K562 (cell line): ENCODE data around the gene YES1. TPM values are rescaled to one million over a fixed set of nuclear protein-coding genes. Genes with fewer than 3 reads are reported as not detected.

Experiments
- ATF7 ChIP-seq: fragments of 450-650 bp; IDR thresholded peaks from 2 replicates; pipeline ENCODE4 v1.7.1; 2014; ENCODE audit warnings: mild to moderate bottlenecking, moderate library complexity
- BRD4 ChIP-seq: fragments of 200-600 bp; sonication (generic); IDR thresholded peaks from 2 replicates; pipeline ENCODE4 v1.6.1; 2017; ENCODE audit warnings: inconsistent platforms
- CREB3 ChIP-seq: fragments of 450-650 bp; conservative IDR thresholded peaks from 2 replicates; pipeline ENCODE4 v1.6.1; 2016; ENCODE audit warnings: missing genetic modification characterization, low read depth, mild to moderate bottlenecking, missing compliant biosample characterization, moderate library complexity
- HDAC3 ChIP-seq: fragments of 450-650 bp; IDR thresholded peaks from 2 replicates; pipeline ENCODE4 v1.6.1; 2018; ENCODE audit warnings: borderline replicate concordance, mild to moderate bottlenecking, moderate library complexity; ENCODE audit not compliant: partially characterized antibody
- HMGXB4 ChIP-seq: sonication (generic); formaldehyde crosslinking; IDR thresholded peaks from 2 replicates; pipeline ENCODE4 v1.8.1; 2023; ENCODE audit warnings: mild to moderate bottlenecking, missing genetic modification reagents
- ID3 ChIP-seq, 2 experiments: fragments of 250-450 bp in 1 of 2; fragments of 450-650 bp in 1 of 2; sonication (Bioruptor Pico) in 1 of 2; IDR thresholded peaks; 2 replicates each; pipeline versions ENCODE4 v1.6.1 to v1.8.0; 2016 to 2021; ENCODE audit warnings: mild to moderate bottlenecking in 2 of 2, moderate library complexity in 2 of 2, missing compliant biosample characterization in 1 of 2, missing genetic modification characterization in 1 of 2
- ILF3 ChIP-seq: fragments of 450-650 bp; IDR thresholded peaks from 2 replicates; pipeline ENCODE4 v1.6.1; 2018; ENCODE audit warnings: antibody characterized with exemption, mild to moderate bottlenecking, moderate library complexity, borderline replicate concordance
- KLF13 ChIP-seq: fragments of 450-650 bp; IDR thresholded peaks from 2 replicates; pipeline ENCODE4 v1.6.1; 2016; ENCODE audit warnings: missing genetic modification characterization, low read depth, mild to moderate bottlenecking, missing compliant biosample characterization, moderate library complexity, borderline replicate concordance
- MBD1 ChIP-seq: fragments of 250-450 bp; sonication (Bioruptor Pico); IDR thresholded peaks from 2 replicates; pipeline ENCODE4 v1.8.0; 2022; ENCODE audit warnings: inconsistent platforms
- PCBP1 ChIP-seq: fragments of 200-400 bp; formaldehyde crosslinking; IDR thresholded peaks from 2 replicates; pipeline ENCODE4 v1.6.1; 2018; ENCODE audit warnings: mild to moderate bottlenecking, low read depth, low read length; ENCODE audit not compliant: poor library complexity, severe bottlenecking
- PRMT5 ChIP-seq: sonication (generic); formaldehyde crosslinking; IDR thresholded peaks from 2 replicates; pipeline ENCODE4 v1.5.0; 2020; ENCODE audit warnings: missing genetic modification reagents
- RBM17 ChIP-seq: fragments of 200-400 bp; formaldehyde crosslinking; IDR thresholded peaks from 2 replicates; pipeline ENCODE4 v1.6.1; 2017; ENCODE audit warnings: low read depth, mild to moderate bottlenecking, low read length, borderline replicate concordance
- SAFB2 ChIP-seq: fragments of 200-400 bp; formaldehyde crosslinking; IDR thresholded peaks from 2 replicates; pipeline ENCODE4 v1.6.1; 2018; ENCODE audit warnings: borderline replicate concordance, low read length, low read depth, moderate library complexity; ENCODE audit not compliant: severe bottlenecking
- SIX5 ChIP-seq, 2 experiments: IDR thresholded peaks; 2 replicates each; pipeline ENCODE4 v1.6.1; 2011; ENCODE audit warnings: low read length in 2 of 2, borderline replicate concordance in 1 of 2, low read depth in 1 of 2, mild to moderate bottlenecking in 1 of 2, moderate library complexity in 1 of 2; ENCODE audit not compliant: insufficient read depth in 1 of 2
- SMAD2 ChIP-seq: fragments of 150-350 bp; IDR thresholded peaks from 2 replicates; pipeline ENCODE4 v1.6.1; 2014; ENCODE audit warnings: low read depth, mild to moderate bottlenecking, low read length
- USF2 ChIP-seq: sonication (generic); formaldehyde crosslinking; IDR thresholded peaks from 2 replicates; pipeline ENCODE4 v1.5.0; 2020; ENCODE audit warnings: missing genetic modification reagents
- ZBTB9 ChIP-seq: fragments of 450-650 bp; formaldehyde crosslinking; IDR thresholded peaks from 2 replicates; pipeline ENCODE4 v1.4.0; 2020; ENCODE audit warnings: mild to moderate bottlenecking, moderate library complexity
- ZNF436 ChIP-seq: fragments of 250-450, 450-650 bp; sonication (Bioruptor Pico); formaldehyde crosslinking; IDR thresholded peaks from 2 replicates; pipeline ENCODE4 v1.7.0; 2020; ENCODE audit warnings: mild to moderate bottlenecking
- polyA plus RNA-seq, 8 experiments: library from polyadenylated mRNA; depleted of rRNA in 4 of 8; stranded (reverse) in 5 of 8; unstranded in 3 of 8; fragments of >200 nt; fragmentation: Nextera tagmentation in 2 of 8; fragmentation: Illumina TruSeq in 1 of 8; extraction: Ambion mirVana in 2 of 8; extraction: Trizol in 1 of 8; gene quantifications; 2 replicates each; pipeline versions ENCODE4 v1.2.1 to v1.2.3, GENCODE V29; 2011 to 2014; ENCODE audit warnings: inconsistent platforms in 1 of 8, missing spikeins in 1 of 8
- total RNA-seq, 7 experiments: library from RNA; depleted of rRNA in 6 of 7; stranded (reverse); fragments of >200 nt in 6 of 7; fragmentation: Illumina TruSeq in 2 of 7; extraction: Trizol in 2 of 7; gene quantifications; 2 replicates each; pipeline versions ENCODE4 v1.2.1 to v1.2.3, GENCODE V29; 2011 to 2021; ENCODE audit warnings: low replicate concordance in 1 of 7

The YES1 gene
- total and polyA plus RNA-seq, 9 of the 15 experiments (the other 6 are each of a cell fraction or from before 2014, with no cell fraction given), result 37.2 to 115 (median 77.7) TPM

- TF ChIP-seq ILF3 (no peak), ID3 (CRISPR knock-in tag; IDR thresholded peaks at IDR 0.05) (no peak), ID3 (tag; IDR thresholded peaks at IDR 0.05) (peak; percentile 91), SMAD2 (no peak), ATF7 (peak; percentile 51), BRD4 (peak; percentile 91), HDAC3 (no peak), PCBP1 (peak; percentile 11), HMGXB4 (no peak), RBM17 (no peak), USF2 (CRISPR knock-in tag) (no peak), KLF13 (tag) (peak; percentile 87), ZNF436 (CRISPR knock-in tag) (no peak; the same call in 1 of the 2 replicates), ZBTB9 (CRISPR knock-in tag) (peak; percentile 63), SAFB2 (no peak), SIX5 (IDR thresholded peaks at IDR 0.05; ENCODE audit: borderline replicate concordance in 1 of 2, insufficient read depth in 1 of 2, low read depth in 1 of 2, low read length in 2 of 2) (no peak), MBD1 (no peak), CREB3 (tag) (peak; percentile 57; the same call in 1 of the 2 replicates), PRMT5 (no peak)
Observed at GRCh38 chr18:812376-813171, 532 bp upstream of the YES1 start (continued).
